ENCODE measurements around the gene NLRX1.
A peak's percentile ranks its signal among the peaks of the same experiment; 100 is the strongest.
"Not testable (repeated sequence)": the region's sequence is repeated elsewhere in the genome, so short reads cannot be mapped to it uniquely, and the experiment has no call there.

The NLRX1 gene

GRCh38 chr11:119180729-119181676 lies 12.5 kb downstream of the NLRX1 start:
- DNase-seq (ENCODE audit: low read depth, low spot score), result no peak

GRCh38 chr11:119181677-119182412 lies 13.3 kb downstream of the NLRX1 start:
- H3K4me3 ChIP-seq (ENCODE audit: low read length), result no peak overlapping the region
- no peak for DNase-seq (ENCODE audit: low read depth, low spot score)

More at GRCh38 chr11:119180729-119181676, 12.5 kb downstream of the NLRX1 start:
- H3K4me3 ChIP-seq (ENCODE audit: low read length), result no peak overlapping the region

GRCh38 chr11:119184399-119184798 lies 15.9 kb downstream of the NLRX1 start:
- DNase-seq (ENCODE audit: low read depth, low spot score), result not testable (repeated sequence)

GRCh38 chr11:119185981-119186634 lies 17.6 kb downstream of the NLRX1 start:
- no peak overlapping the region for H3K4me3 ChIP-seq (ENCODE audit: low read length)
- DNase-seq (ENCODE audit: low read depth, low spot score), result no peak

More at GRCh38 chr11:119184399-119184798, 15.9 kb downstream of the NLRX1 start:
- not testable (repeated sequence) for H3K4me3 ChIP-seq (ENCODE audit: low read length)

GRCh38 chr11:119187123-119187892 lies 18.8 kb downstream of the NLRX1 start:
- DNase-seq (ENCODE audit: low read depth, low spot score), result no peak
- H3K4me3 ChIP-seq (ENCODE audit: low read length), result no peak overlapping the region

GRCh38 chr11:119188067-119188466 lies 19.5 kb downstream of the NLRX1 start:
- no peak for DNase-seq (ENCODE audit: low read depth, low spot score)
- H3K4me3 ChIP-seq (ENCODE audit: low read length), result no peak overlapping the region

- DNase-seq (ENCODE audit: low read depth, low spot score), result no peak
Measured at GRCh38 chr11:119188887-119189286, 20.4 kb downstream of the NLRX1 start.

GRCh38 chr11:119189393-119189792 lies 20.9 kb downstream of the NLRX1 start:
- DNase-seq (ENCODE audit: low read depth, low spot score), result no peak
- no peak overlapping the region for H3K4me3 ChIP-seq (ENCODE audit: low read length)

More at GRCh38 chr11:119188887-119189286, 20.4 kb downstream of the NLRX1 start:
- no peak overlapping the region for H3K4me3 ChIP-seq (ENCODE audit: low read length)

- no peak for DNase-seq (ENCODE audit: low read depth, low spot score)
- no peak overlapping the region for H3K4me3 ChIP-seq (ENCODE audit: low read length)
Measured at GRCh38 chr11:119190531-119190930, 22.0 kb downstream of the NLRX1 start.

GRCh38 chr11:119191265-119191664 lies 22.7 kb downstream of the NLRX1 start:
- not testable (repeated sequence) for H3K4me3 ChIP-seq (ENCODE audit: low read length); DNase-seq (ENCODE audit: low read depth, low spot score)

- H3K4me3 ChIP-seq (ENCODE audit: low read length), result no peak overlapping the region
- no peak for DNase-seq (ENCODE audit: low read depth, low spot score)
Measured at GRCh38 chr11:119192111-119192510, 23.6 kb downstream of the NLRX1 start.

GRCh38 chr11:119193001-119193400 lies 24.5 kb downstream of the NLRX1 start:
- no peak for DNase-seq (ENCODE audit: low read depth, low spot score)

GRCh38 chr11:119193626-119194025 lies 25.1 kb downstream of the NLRX1 start:
- DNase-seq (ENCODE audit: low read depth, low spot score), result no peak
- no peak overlapping the region for H3K4me3 ChIP-seq (ENCODE audit: low read length)

More at GRCh38 chr11:119193001-119193400, 24.5 kb downstream of the NLRX1 start:
- H3K4me3 ChIP-seq (ENCODE audit: low read length), result no peak overlapping the region

GRCh38 chr11:119194811-119195440 lies 26.4 kb downstream of the NLRX1 start:
- no peak overlapping the region for H3K4me3 ChIP-seq (ENCODE audit: low read length)

GRCh38 chr11:119195680-119196079 lies 27.2 kb downstream of the NLRX1 start:
- DNase-seq (ENCODE audit: low read depth, low spot score), result no peak

More at GRCh38 chr11:119194811-119195440, 26.4 kb downstream of the NLRX1 start:
- DNase-seq (ENCODE audit: low read depth, low spot score), result no peak

GRCh38 chr11:119196833-119197483 lies 28.4 kb downstream of the NLRX1 start:
- H3K4me3 ChIP-seq (ENCODE audit: low read length), result no peak overlapping the region
- DNase-seq (ENCODE audit: low read depth, low spot score), result peak; percentile 87

More at GRCh38 chr11:119195680-119196079, 27.2 kb downstream of the NLRX1 start:
- H3K4me3 ChIP-seq (ENCODE audit: low read length), result no peak overlapping the region

GRCh38 chr11:119198925-119199324 lies 30.4 kb downstream of the NLRX1 start:
- no peak for DNase-seq (ENCODE audit: low read depth, low spot score)

GRCh38 chr11:119201236-119201635 lies 32.7 kb downstream of the NLRX1 start:
- DNase-seq (ENCODE audit: low read depth, low spot score); H3K4me3 ChIP-seq (ENCODE audit: low read length): not testable (repeated sequence)

More at GRCh38 chr11:119198925-119199324, 30.4 kb downstream of the NLRX1 start:
- no peak overlapping the region for H3K4me3 ChIP-seq (ENCODE audit: low read length)

Measured in Jurkat, Clone E6-1 (cell line).